Cardiac fibroblast (primary cell): Measurements from ENCODE around the gene DNAJC1.
A peak's percentile ranks its signal among the peaks of the same experiment; 100 is the strongest.

Experiments
- DNase-seq, 2 donors: peaks; one replicate each; pipeline versions ENCODE4 v3.0.0 to v3.0.0-alpha.2; 2010; ENCODE audit warnings: low read depth in 2 of 2
- H3K4me3 ChIP-seq, 2 donors: replicated peaks in 1 of 2; 1 replicate in 1 of 2; 2 replicates in 1 of 2; pipeline ENCODE4 v1.5.1; 2011; ENCODE audit warnings: low read depth in 2 of 2, low read length in 2 of 2, mild to moderate bottlenecking in 2 of 2, moderate library complexity in 1 of 2
- TF ChIP-seq, protein P1 (sequence below): IDR thresholded peaks from one replicate; pipeline ENCODE4 v1.5.1; 2011; ENCODE audit warnings: low read depth, mild to moderate bottlenecking, low read length, inconsistent platforms

Gene DNAJC1

DNA sequence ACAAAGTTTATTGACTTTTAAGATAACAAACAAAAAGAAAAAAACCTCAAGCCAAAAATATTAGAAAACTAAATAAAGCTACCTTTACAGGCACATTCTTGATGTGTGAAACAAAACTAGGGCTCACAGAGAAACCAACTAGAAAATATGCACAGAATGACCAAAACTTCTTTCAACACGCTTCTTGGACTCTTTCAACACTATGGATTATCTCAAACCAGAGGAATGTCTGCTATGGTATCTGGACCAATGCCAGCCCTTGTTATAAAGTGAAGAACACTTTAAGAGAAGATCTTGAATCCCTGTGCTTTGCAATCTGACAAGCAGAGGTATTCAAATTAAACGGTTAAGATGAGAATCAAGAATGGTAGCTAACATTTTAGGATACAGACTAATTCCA is 76.6 kb downstream of the DNAJC1 start:
- H3K4me3 ChIP-seq, result no peak overlapping the region
- TF ChIP-seq, protein P1, sequence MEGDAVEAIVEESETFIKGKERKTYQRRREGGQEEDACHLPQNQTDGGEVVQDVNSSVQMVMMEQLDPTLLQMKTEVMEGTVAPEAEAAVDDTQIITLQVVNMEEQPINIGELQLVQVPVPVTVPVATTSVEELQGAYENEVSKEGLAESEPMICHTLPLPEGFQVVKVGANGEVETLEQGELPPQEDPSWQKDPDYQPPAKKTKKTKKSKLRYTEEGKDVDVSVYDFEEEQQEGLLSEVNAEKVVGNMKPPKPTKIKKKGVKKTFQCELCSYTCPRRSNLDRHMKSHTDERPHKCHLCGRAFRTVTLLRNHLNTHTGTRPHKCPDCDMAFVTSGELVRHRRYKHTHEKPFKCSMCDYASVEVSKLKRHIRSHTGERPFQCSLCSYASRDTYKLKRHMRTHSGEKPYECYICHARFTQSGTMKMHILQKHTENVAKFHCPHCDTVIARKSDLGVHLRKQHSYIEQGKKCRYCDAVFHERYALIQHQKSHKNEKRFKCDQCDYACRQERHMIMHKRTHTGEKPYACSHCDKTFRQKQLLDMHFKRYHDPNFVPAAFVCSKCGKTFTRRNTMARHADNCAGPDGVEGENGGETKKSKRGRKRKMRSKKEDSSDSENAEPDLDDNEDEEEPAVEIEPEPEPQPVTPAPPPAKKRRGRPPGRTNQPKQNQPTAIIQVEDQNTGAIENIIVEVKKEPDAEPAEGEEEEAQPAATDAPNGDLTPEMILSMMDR, result no peak
- peak; percentile 96 to 98 for DNase-seq

DNA sequence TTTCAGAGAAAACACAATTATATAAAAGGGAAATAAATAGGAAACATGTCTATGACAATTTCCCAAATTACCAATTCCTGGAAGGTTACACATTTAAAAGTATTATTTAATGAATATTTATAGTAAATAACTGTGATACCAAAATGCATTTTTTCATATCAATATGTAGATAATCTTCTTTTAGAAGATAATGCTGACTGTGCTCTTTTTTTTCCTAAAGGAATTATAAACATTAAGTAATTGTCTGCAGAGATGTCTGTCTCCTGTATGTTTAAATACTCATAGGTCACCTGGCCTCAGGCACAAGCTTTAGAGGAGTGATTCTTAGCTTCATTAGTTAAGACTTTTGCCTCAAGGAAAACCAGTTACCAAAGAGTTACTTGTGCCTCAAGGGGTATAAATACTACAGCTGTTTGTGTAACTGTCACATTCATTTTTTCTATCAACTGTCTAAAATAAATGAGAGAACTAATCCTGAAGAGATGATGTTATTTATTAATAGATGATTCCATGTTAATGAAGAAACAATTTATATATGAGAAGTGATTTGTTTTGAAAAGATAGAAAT is 77.1 kb downstream of the DNAJC1 start:
- TF ChIP-seq, protein P1, result no peak
- DNase-seq, result no peak
- H3K4me3 ChIP-seq, result no peak overlapping the region

DNA sequence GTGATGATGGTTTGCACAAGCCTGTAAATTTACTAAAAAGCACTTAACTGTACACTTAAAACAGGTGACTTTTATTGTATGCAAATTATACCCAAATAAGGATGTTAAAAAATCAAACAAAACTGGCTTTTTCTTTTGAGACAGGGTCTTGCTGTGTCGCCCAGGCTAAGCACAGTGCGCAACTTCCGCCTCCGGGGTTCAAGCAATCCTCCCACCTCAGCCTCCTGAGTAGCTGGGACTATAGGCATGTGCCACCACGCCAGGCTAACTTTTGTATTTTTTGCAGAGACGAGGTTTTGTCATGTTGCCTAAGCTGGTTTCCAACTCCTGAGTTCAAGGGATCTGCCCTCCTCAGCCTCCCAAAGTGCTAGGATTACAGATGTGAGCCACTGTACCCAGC is 77.7 kb downstream of the DNAJC1 start:
- H3K4me3 ChIP-seq, result no peak overlapping the region
- DNase-seq, result no peak
- TF ChIP-seq, protein P1, result no peak

DNA sequence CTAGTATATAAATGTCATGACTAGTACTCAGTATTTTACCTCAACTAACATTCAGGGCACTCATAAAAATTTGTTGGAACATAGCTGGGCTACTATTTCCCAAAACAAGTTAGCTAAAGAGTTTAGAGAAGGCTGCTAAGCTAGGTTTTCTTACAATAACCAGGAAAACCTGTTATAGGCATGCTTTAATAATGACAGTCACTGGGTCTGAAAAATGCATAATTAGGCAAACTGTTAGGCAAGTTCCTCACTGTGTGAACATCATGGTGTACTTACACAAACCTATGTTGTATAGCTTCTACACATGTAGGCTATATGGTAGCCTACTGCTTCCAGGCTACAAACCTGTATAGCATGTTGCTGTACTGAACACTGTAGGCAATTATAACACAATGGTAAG is 79.0 kb downstream of the DNAJC1 start:
- no peak overlapping the region for H3K4me3 ChIP-seq
- no peak for DNase-seq
- TF ChIP-seq, protein P1, result no peak

DNA sequence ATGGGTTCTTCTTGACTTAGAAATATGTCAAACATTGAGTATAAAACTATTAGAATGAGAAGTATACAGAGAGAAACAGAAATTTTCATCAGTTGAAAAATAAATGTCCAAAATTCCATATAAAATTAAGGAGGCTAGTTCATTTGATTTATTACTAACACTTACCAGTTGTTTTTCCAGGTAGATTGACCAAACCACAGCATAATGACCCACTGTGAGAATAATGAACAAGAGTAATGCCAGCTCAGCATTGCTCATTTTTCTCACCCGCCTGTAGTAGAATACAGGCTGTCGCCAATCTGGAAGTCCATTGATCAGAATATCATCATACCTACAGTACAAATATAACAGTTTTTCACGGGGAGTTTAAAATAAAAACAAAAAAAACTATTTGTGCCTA is 82.9 kb downstream of the DNAJC1 start:
- no peak overlapping the region for H3K4me3 ChIP-seq
- TF ChIP-seq, protein P1, result no peak
- DNase-seq, result no peak

DNA sequence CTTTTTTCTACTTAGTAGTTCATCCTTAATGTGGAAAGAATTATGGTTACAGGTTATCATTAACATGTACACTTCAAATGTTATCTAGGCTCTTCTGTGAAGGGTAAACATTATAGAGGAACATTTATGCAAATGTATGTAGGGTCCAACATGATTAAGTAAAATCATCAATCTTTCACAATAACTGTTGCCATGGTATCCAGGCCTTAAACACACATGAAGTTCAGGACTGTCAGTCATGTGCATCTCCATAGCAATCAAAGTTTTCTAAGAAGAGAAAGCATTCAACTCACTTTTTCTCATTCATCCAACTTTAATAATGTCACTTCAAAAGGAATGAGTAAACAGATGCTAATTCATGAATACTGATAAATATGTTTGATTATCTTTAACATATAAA is 83.6 kb downstream of the DNAJC1 start:
- H3K4me3 ChIP-seq, result no peak overlapping the region
- TF ChIP-seq, protein P1, result no peak
- peak in 1 of 2 donors; percentile 13 for DNase-seq

DNA sequence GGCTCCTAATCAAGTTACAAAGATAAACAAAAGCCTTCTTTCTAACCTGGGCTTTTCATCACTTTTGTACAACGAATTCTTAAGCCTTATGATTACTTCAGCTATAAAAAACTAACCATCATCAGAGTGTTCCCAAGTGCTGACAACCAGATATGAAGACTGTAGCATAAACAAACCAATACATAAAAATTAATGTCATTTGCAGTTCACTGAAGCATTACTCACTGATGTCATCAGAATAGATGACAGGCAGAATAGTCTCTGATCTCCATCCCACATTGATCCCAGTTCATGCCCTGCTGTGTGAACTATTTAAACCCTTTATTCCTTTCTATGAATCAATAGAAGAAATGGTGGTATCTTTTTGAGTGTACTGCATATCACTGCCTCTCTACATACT is 84.4 kb downstream of the DNAJC1 start:
- no peak for DNase-seq
- H3K4me3 ChIP-seq, result no peak overlapping the region
- TF ChIP-seq, protein P1, result no peak
